Keratinocyte (primary cell): ENCODE data around the gene PRSS53. TPM values are rescaled to one million over a fixed set of nuclear protein-coding genes. Genes with fewer than 3 reads are reported as not detected.
A peak's percentile ranks its signal among the peaks of the same experiment; 100 is the strongest.

Experiments used
- DNase-seq: peaks from one replicate; pipeline ENCODE4 v3.0.0-alpha.2; 2011; ENCODE audit warnings: low read depth, missing footprints, low spot score
- FAIRE-seq: peaks from 2 replicates; lab custom pipeline; 2011; peaks lifted over from hg19 to GRCh38; lab: Jason Lieb, UNC
- H2AFZ ChIP-seq: 2 replicates; pipeline ENCODE4 v1.6.0; 2012; ENCODE audit warnings: low read length, control low read depth, inconsistent platforms; ENCODE audit not compliant: control insufficient read depth
- H3K27ac ChIP-seq: 2 replicates; pipeline ENCODE4 v1.5.1; 2011; ENCODE audit warnings: low read length; ENCODE audit not compliant: control insufficient read depth, insufficient read depth
- H3K27me3 ChIP-seq: 3 replicates; pipeline ENCODE4 v1.6.0; 2011; ENCODE audit warnings: low read length; ENCODE audit not compliant: control insufficient read depth, insufficient read depth; ENCODE audit errors: extremely low read depth
- H3K36me3 ChIP-seq, 2 experiments: 2 replicates in 1 of 2; 3 replicates in 1 of 2; pipeline ENCODE4 v1.5.1; 2011; ENCODE audit warnings: low read length in 2 of 2, mild to moderate bottlenecking in 1 of 2; ENCODE audit not compliant: control insufficient read depth in 2 of 2, insufficient read depth in 2 of 2; ENCODE audit errors: extremely low read depth in 1 of 2
- H3K4me1 ChIP-seq: 3 replicates; pipeline ENCODE4 v1.5.1; 2011; ENCODE audit warnings: low read length; ENCODE audit not compliant: control insufficient read depth, insufficient read depth; ENCODE audit errors: extremely low read depth
- H3K4me2 ChIP-seq: 3 replicates; pipeline ENCODE4 v1.6.0; 2011; ENCODE audit warnings: low read depth, low read length; ENCODE audit not compliant: control insufficient read depth, insufficient read depth; ENCODE audit errors: extremely low read depth
- H3K4me3 ChIP-seq, 3 experiments: fragments of 200-600 bp in 1 of 3; sonication (generic) in 1 of 3; 2 replicates in 2 of 3; 3 replicates in 1 of 3; pipeline ENCODE4 v1.5.1; 2011 to 2016; ENCODE audit warnings: low read length in 3 of 3, mild to moderate bottlenecking in 3 of 3, control low read depth in 2 of 3, inconsistent platforms in 1 of 3, low read depth in 1 of 3, mixed read lengths in 1 of 3, mixed run types in 1 of 3, moderate library complexity in 1 of 3; ENCODE audit not compliant: control insufficient read depth in 2 of 3, insufficient read depth in 2 of 3; ENCODE audit errors: extremely low read depth in 1 of 3
- H3K79me2 ChIP-seq: 2 replicates; pipeline ENCODE4 v1.6.0; 2012; ENCODE audit warnings: low read length; ENCODE audit not compliant: control insufficient read depth, insufficient read depth
- H3K9ac ChIP-seq: 3 replicates; pipeline ENCODE4 v1.6.0; 2011; ENCODE audit warnings: low read length; ENCODE audit not compliant: control insufficient read depth, insufficient read depth; ENCODE audit errors: extremely low read depth
- H3K9me1 ChIP-seq: 3 replicates; pipeline ENCODE4 v1.6.0; 2011; ENCODE audit warnings: low read length; ENCODE audit not compliant: control insufficient read depth, insufficient read depth; ENCODE audit errors: extremely low read depth
- H3K9me3 ChIP-seq: 2 replicates; pipeline ENCODE4 v1.5.1; 2012; ENCODE audit warnings: low read depth, low read length; ENCODE audit not compliant: control insufficient read depth
- H4K20me1 ChIP-seq: 3 replicates; pipeline ENCODE4 v1.6.0; 2011; ENCODE audit warnings: low read length; ENCODE audit not compliant: control insufficient read depth, insufficient read depth; ENCODE audit errors: extremely low read depth
- EZH2 ChIP-seq: IDR thresholded peaks from one replicate; pipeline ENCODE4 v1.6.1; 2012; ENCODE audit warnings: inconsistent platforms, mild to moderate bottlenecking, low read length, moderate library complexity
- dilution Hi-C: fragments of 300-500 bp; cut with MboI; formaldehyde crosslinking; loops from one replicate; pipeline ENCODE4 v1.7.0; 2020; ENCODE audit warnings: low sequenced_read_pairs; ENCODE audit not compliant: extremely low pct_ligation_motif_present
- polyA plus RNA-seq, 5 experiments: library from polyadenylated mRNA; depleted of rRNA in 3 of 5; stranded (reverse) in 3 of 5; stranded (forward) in 1 of 5; unstranded in 1 of 5; fragments of >200 nt; gene quantifications; 1 replicate in 1 of 5; 2 replicates in 3 of 5; 3 replicates in 1 of 5; pipeline versions ENCODE4 v1.2.1 to v1.2.3, GENCODE V29; 2011 to 2012; ENCODE audit warnings: missing spikeins in 2 of 5, low read depth in 1 of 5, low replicate concordance in 1 of 5
- TF ChIP-seq, protein P1 (sequence below), 3 experiments: IDR thresholded peaks in 1 of 3; conservative IDR thresholded peaks in 1 of 3; optimal IDR thresholded peaks in 1 of 3; 2 replicates in 2 of 3; 3 replicates in 1 of 3; pipeline versions ENCODE3 to v1.5.1; 2011; ENCODE audit warnings: low read length in 3 of 3, mild to moderate bottlenecking in 3 of 3, moderate library complexity in 2 of 3, control low read depth in 1 of 3, inconsistent platforms in 1 of 3; ENCODE audit not compliant: insufficient read depth in 2 of 3; ENCODE audit errors: extremely low read depth in 1 of 3

The PRSS53 gene
- polyA plus RNA-seq, 1 donor (not counting 4 experiments of a cell fraction or from before 2014, with no cell fraction given): 0.50 TPM

DNA sequence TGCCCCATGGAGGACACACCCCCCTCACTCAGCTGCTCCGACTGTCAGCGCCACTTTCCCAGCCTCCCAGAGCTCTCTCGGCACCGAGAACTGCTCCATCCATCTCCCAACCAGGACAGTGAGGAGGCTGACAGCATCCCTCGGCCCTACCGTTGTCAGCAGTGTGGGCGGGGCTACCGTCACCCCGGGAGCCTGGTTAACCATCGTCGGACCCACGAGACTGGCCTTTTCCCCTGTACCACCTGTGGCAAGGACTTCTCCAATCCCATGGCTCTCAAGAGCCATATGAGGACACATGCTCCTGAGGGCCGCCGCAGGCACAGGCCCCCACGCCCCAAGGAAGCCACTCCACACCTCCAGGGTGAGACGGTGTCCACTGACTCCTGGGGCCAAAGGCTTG is 12.4 kb downstream of the PRSS53 start:
- H3K9me3 ChIP-seq: no peaks in the 10 kb centered on the region
- TF ChIP-seq, protein P1, sequence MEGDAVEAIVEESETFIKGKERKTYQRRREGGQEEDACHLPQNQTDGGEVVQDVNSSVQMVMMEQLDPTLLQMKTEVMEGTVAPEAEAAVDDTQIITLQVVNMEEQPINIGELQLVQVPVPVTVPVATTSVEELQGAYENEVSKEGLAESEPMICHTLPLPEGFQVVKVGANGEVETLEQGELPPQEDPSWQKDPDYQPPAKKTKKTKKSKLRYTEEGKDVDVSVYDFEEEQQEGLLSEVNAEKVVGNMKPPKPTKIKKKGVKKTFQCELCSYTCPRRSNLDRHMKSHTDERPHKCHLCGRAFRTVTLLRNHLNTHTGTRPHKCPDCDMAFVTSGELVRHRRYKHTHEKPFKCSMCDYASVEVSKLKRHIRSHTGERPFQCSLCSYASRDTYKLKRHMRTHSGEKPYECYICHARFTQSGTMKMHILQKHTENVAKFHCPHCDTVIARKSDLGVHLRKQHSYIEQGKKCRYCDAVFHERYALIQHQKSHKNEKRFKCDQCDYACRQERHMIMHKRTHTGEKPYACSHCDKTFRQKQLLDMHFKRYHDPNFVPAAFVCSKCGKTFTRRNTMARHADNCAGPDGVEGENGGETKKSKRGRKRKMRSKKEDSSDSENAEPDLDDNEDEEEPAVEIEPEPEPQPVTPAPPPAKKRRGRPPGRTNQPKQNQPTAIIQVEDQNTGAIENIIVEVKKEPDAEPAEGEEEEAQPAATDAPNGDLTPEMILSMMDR (optimal IDR thresholded peaks at IDR 0.05 in 1 of 3, IDR thresholded peaks at IDR 0.05 in 1 of 3, conservative IDR thresholded peaks at IDR 0.05 in 1 of 3; ENCODE audit: extremely low read depth in 1 of 3, insufficient read depth in 2 of 3, low read length in 3 of 3): no peak
- no peak for TF ChIP-seq EZH2
- dilution Hi-C loops: no loop called here
- no peak for DNase-seq
- peaks cover 76% of the 10 kb centered on the region for H3K79me2 ChIP-seq
- no peak overlapping the region for H3K4me2 ChIP-seq
- H3K4me1 ChIP-seq: peaks cover 11% of the 10 kb centered on the region
- peaks cover 18 to 23% of the 10 kb centered on the region in 2 experiments for H3K36me3 ChIP-seq
- H3K9me1 ChIP-seq: no peaks in the 10 kb centered on the region
- no peak overlapping the region for H3K4me3 ChIP-seq
- no peaks in the 10 kb centered on the region for H3K27me3 ChIP-seq
- no peak for FAIRE-seq
- no peak overlapping the region for H3K9ac ChIP-seq
- H4K20me1 ChIP-seq: no peaks in the 10 kb centered on the region
- H2AFZ ChIP-seq: no peak overlapping the region
- H3K27ac ChIP-seq: no peak overlapping the region

DNA sequence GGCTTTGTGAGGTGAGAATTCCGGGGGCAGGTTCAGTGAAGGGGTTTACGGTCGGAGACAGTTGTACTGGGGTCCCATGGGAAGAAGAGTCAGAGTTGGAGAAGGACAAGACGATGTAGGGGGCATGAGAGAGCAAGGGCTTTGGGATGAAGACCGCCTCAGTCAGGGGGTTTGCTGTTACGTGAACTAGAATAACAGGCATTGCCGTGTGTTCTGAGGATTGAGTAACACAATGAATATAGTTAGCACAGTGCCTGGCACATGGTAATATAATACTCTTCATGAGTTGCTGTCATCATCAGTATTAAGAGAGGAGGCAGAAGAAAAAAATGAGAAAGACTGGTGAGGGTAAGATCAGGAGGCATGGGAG is 13.9 kb downstream of the PRSS53 start:
- H3K4me1 ChIP-seq: peaks cover 11% of the 10 kb centered on the region
- H4K20me1 ChIP-seq: no peaks in the 10 kb centered on the region
- H3K4me2 ChIP-seq: peak overlapping the region; percentile 76
- peaks cover 16 to 17% of the 10 kb centered on the region in 2 experiments for H3K36me3 ChIP-seq
- H3K27ac ChIP-seq: peak overlapping the region; percentile 84
- TF ChIP-seq, protein P1 (optimal IDR thresholded peaks at IDR 0.05 in 1 of 3, IDR thresholded peaks at IDR 0.05 in 1 of 3, conservative IDR thresholded peaks at IDR 0.05 in 1 of 3; ENCODE audit: extremely low read depth in 1 of 3, insufficient read depth in 2 of 3, low read length in 3 of 3): no peak
- no peak for TF ChIP-seq EZH2
- H3K9ac ChIP-seq: peak overlapping the region; percentile 92
- peak overlapping the region; percentile 82 to 94 (median 91) for H3K4me3 ChIP-seq
- dilution Hi-C loops: no loop called here
- H3K9me1 ChIP-seq: no peaks in the 10 kb centered on the region
- H3K79me2 ChIP-seq: peaks cover 75% of the 10 kb centered on the region
- no peak for DNase-seq
- no peak for FAIRE-seq
- H2AFZ ChIP-seq: peak overlapping the region; percentile 76
- H3K9me3 ChIP-seq: no peaks in the 10 kb centered on the region
- H3K27me3 ChIP-seq: no peaks in the 10 kb centered on the region
